NCI-H2107 (cell line): ENCODE measurements around the gene NTS.

Experiments used
- DNase-seq: peaks from one replicate; lab custom pipeline; 2025; lab: John Stamatoyannopoulos, UW

Gene NTS, protein sequence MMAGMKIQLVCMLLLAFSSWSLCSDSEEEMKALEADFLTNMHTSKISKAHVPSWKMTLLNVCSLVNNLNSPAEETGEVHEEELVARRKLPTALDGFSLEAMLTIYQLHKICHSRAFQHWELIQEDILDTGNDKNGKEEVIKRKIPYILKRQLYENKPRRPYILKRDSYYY

DNA sequence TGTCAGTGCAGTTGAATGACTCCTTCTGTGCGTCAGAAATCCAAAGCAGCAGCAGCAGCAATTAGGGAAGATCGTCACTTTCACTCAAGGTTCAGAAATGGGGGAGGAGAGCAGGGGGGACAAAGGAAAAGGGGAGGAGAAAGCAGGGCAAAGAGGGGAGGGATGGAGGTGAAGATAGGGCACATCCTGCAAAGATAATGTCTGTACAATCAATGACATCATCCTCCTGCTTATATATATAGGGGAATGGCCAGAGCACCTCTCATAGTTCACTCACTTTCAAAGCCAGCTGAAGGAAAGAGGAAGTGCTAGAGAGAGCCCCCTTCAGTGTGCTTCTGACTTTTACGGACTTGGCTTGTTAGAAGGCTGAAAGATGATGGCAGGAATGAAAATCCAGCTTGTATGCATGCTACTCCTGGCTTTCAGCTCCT lies at the start of gene NTS:
Gene NTS, plus strand, starts transcription at position 265 of the 431 bp plus-strand sequence. Its CDS starts 109 bp downstream, at position 374.
- no peak for DNase-seq

DNA sequence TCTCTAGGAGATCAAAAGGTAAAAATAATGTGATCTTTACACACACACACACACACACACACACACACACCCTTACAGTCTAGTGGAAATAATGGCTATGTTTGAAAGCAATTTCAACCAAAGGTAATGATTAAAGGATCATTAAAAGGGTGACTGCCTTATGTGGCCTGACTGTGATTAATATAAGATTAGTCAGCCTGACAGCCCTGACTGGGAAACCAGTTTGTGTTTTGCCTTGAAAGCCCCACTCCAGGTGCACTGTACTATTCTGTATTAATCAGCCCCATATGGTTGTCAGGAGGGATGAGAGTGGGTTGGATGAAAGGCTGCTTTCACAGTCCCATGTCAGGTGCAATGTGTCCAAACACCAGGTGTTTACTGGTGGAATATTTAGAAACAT lies 48.3 kb upstream of the NTS start:
- DNase-seq = no peak

DNA sequence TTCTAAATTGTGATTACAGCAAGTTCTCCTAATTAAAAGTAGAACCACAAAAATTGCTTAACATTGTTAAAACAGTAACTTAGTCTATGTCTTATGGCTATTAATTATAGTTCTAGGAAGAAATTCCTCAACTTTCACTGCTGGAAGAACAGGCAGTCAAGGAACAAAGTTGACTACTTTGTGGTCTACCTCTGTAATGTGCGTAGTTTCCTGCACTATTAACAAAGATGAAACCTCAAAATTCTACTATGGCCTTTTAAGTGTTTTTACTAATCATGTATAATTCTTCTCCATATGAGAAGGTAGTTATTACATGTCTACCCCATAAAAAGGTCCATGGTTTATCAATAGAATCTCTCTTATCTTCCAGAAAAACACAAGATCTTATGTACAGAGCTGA lies 45.5 kb upstream of the NTS start:
- DNase-seq = no peak

DNA sequence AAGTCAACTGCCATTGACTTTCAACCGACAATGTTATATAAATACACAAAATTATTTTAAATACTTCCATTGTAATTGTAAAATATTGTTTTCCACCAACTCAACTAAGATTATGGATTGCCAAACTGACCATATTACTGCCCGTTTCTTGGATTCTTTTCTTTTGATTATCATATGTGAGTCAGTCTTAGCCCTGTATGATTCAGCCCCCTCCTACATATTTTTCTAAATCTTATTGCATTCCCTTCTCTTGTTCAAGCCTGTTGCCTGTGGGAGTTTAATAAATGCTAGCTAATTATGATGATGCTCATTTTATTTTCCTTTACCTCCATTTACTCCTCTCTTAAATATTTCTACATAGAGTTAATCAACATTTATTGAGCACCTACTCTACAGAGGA lies 44.7 kb upstream of the NTS start:
- DNase-seq = no peak

DNA sequence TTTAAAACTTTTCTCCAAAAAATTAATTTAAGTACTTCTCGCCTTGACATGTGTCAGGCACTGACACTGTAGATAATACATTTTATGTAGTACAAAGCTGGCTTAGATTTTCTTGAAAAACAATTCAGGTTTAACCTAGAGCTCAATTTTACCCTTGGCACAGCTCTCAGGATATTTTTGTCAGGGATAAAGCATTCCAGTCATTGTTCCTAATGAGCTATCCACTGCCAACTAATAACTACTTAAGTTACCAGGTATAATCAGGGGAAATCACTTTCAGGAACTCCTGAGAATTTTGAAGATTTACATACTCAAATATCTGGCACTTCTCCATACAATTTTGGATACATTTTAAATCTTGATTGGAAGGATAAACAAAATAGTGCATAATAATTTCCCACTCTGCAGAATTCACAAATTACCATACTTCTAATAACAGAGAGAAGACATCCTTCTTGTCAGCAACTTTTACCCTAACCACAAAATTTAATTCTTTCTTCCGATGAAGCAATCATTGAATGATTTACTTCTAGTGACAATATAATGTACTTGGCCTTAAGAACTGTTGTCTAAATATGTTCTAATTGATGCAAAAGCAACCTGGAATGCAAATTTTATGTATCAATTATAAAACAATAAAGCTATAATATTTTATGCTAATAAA lies 42.6 kb upstream of the NTS start:
- DNase-seq = no peak

DNA sequence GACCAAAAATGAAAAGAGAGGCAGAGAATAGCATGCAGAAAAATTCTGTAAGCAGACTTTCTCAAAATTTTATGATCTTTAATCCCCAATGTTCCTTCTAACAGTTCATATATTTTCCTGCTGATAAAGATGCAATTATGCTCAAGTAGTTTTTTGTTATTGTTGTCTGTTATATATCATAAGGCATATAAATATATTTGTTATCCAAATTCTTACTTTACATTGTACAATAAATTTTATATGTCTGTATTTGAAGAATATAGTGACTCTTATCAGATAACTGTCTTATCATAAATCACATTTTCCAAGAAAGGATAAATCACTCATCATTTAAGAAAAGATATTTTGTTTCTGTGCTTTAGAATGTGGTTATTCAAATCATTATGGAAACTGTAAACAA lies 40.5 kb upstream of the NTS start:
- DNase-seq = no peak

DNA sequence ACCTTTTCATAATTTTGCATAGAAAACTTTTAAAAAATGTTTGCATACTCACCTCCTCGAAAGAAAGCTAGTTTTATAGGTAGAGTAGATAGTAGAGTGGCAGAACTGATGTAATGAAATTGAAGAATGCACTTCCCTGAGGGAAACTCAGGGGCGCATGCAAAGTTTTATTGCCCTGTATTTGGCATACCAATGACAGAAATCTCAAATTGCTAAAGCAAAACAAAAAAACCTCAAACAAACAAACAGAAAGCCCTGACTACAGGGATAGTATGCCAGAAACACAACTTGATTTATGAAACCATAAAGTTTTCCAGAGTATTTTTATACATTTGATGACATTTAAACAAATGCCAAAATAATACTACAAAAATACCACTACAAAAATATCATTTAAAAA lies 39.7 kb upstream of the NTS start:
- DNase-seq = no peak

DNA sequence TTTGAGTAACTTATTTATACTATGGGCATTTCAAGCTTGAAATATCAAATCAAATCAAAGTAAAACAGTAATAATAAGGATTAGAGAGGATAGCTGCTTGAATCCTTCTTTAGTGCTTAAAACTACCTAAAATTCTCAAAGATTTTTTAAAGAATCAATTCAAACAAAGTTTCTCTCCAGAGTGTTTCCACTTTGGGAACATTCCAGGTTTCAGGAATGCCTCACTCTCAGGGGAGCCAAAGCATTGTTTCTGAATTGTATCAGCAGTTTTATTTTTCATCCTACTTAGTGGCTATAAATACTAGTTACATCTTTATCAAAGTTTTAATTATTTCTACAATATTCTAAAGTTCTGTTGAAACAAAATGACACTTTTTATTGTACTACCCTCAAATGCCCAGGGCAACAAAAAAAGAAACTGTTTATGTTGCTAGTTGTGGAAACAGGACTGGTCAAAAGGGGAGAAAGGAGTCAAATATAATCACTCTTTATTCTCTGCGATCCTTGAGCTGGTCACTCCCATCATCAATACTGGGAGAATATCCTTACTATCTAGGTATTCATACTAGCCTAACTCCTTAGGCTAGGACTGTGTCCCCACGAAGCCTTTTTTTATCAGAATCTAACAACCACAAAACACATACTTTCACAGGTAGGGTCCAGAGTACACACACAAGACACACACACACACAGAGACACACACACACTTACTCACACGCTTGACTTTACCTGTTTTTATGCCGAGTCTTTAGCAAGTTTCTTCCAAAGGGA lies 38.5 kb upstream of the NTS start:
- DNase-seq = no peak

DNA sequence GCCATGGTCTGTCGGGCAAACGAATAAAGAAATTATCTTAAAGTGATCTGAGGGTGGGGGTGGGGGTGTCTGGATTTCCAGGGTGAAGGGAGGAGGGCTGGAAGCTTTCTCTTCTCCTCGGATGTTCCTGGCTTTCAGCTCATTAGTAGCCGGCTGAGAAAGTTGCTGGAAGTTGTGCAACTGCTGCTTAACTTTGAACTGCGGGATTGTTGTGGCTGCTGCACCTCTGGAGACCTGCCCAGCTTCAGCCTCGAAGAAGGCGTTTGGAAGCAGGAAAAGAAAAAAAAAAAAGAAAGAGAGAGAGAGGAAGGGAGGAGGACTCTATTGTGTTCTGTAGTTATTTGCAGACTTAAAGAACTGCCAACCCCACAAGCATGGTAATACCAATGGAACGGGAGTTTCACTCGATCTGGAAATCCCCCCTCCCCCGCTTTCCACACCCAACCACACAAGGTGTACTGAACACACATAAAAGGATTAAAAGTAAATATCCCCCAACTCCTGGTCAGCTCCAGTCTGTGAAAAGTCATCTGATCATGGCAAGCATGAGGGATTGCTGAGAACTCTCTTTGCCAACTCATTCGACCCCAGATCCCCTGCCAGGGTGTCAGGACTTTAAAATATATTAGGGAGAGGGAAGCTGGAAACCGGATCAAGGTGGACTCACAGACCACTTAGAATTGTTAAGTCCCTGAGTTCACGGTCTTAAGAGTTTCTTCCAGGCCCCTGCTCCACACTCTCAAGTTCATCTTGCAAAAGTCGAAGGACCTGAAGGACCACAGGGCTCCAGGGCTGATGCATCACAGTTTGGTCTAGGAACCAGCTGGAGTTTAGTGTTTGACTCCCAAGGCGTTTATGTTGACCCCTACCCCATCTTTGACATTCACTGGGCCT lies 37.7 kb upstream of the NTS start, which contains the start of gene RASSF9:
Gene RASSF9, minus strand, starts transcription at position 213 of the 894 bp plus-strand sequence. Its CDS starts 208 bp downstream, at position 5.
- no peak for DNase-seq

DNA sequence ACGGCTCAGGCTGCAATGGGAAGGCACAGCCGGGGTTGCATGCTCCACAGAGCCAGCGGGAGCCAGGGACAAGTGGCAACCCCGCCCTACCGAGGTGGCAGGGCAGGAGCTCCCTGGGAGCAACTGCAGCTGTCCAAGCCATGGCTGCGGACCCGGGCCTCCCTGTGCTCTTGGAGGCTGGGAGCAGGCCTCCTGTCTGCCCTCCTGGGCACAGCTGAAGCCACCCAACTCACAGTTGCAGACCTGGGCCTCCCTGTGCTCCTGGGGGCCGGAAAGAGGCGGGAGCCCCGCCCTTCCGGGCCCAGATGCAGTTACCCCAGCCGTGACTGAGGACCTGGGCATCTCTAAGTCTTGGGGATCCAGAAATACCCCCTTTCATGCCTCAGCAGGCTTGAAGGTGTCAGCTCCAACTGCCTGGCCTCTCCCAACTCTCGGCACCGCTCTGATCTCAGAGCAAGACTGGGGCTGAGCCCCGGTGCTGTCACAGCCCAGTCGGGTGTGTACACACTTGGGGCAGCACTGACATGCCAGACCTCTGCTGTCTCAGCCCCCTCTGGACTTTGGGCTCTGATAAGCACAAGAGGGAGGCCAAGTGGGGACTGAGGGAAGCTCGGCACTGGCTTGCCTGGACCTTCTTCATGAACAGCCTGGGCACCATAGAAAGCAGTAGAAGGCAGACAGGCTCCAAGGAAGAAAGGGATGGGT lies 30.3 kb upstream of the NTS start:
- no peak for DNase-seq

DNA sequence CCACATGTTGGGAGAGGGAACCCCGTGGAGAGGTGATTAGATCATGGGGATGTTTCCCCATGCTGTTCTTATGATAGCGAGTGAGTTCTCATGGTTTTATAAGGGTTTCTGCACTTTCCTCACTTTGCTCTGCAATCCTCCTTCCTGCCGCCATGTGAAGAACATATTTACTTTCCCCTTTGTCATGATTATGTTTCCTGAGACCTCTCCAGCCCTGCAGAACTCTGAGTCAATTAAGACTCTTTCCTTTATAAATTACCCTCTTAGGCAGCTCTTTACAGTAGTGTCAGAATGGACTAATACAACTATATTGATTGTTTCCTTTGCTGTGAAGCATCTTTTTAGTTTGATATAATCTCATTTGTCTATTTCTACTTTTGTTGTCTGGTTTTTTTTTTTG lies 24.8 kb upstream of the NTS start:
- no peak for DNase-seq

DNA sequence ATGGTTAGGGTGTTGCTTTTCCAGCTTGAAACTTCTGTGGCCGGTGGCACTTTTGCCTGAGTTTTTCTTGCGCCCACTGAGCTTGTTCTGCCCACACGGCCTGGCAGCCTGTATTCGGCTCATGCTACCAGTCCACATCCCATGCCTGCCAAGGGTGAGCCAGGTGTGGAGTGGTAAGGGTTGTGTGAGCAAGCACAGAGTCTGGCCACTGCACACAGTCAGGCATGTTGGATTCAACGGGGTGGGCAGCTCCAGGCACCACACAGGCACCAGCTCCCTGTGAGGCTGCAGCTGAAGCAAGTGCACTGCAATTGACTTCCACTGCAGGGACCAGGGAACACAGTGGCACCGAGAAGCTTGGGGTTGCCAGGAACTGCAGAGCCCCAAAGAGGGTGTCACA lies 18.8 kb upstream of the NTS start:
- no peak for DNase-seq

DNA sequence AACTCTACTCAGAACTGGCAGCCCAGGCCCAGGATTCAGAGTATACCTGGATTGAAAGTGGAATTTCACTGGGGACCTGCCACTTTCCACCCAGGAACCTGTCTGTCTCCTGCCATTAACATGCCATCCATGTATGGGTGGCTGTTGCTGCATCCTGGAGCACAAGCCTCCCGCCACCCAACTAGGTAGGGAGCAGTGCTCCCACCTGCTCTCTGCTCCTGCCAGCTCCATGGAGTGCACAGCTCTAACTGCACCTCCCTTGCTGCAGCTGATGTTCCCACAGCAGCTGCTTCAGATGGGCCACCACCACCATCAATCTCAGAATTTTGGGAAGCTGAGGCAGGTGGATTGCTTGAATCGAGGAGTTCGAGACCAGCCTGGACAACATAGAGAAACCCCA lies 17.1 kb upstream of the NTS start:
- no peak for DNase-seq

DNA sequence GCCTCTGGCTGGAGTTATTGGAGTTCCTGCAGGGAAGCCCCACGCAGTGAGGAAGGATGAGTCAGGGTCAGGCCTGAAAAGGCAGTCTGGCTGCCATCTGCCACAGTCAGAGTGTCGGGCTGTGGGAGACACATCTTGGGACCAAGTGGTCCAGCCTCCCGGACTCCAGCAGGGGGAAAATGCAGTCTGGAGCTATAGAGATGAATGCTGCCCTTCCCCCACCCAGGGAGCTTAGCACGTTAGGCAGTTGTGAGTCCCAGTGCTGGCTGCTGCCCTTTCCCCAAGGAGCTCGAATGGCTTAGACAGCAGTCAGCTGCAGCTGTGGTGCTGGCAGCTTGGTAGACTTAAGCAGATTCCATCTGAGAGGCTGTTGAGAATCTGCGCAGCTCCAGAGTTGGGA lies 8.2 kb upstream of the NTS start:
- no peak for DNase-seq

DNA sequence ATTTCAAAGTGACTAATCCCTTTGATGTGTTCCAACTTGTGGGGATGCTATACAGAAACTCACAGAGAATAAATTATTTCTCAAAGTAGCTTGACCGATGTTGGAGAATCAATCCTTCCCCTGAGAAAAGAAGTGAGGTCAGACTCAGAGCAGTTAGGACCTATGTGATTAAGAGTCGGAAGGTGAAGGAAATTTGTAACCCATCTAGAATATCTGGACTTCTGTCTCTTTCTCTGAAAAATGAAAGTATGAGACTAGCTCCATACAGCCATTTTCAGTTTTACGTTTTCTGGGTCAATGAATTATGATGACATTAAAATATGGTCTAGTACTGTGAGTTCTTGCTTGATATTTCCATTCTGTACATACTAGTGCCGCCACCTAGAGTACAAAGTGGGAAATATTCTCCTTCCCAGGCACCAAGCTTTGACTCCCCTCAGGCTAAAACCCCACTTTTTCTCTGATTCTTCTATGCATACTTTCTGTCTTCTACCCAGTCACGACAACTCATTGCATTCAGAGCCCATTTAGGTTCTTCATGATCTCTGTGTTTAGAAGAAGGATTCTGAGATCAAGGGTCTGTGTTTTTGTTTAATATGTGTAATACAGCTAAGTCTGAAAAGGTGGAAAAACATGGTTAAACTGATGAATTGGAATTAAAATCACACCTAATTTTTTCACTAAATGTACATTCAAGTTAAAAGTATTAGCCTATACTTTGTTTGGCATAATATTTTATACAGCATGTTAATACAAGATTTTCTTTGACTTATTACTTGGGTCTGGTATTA lies 6.9 kb upstream of the NTS start:
- no peak for DNase-seq

DNA sequence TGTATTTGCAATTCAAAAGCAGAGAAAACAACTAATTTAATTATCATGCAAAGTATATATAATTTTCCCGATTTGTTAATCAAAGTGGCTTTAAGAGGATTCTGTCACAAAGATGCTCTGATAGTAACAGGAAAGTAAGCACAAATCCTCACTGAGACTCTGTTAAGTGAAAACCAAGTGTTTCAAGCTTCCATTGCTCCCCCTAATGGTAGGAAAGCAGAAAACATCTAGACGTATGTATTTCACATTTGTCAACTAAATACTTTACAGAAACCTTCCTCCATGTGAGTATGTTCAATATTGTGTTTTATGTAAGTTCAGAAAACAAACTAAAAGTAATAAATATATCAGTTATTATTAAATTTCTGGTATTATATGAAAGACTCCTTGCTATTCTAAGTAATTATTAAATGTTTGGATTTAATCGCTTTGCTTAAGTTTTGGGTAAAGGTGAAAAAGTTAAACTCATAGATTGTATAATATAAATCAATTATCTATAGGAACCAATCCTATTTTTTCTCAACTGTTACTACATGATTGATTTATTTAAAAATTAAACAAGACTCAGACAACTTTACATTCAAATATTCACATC lies 1.5 kb upstream of the NTS start:
- no peak for DNase-seq

DNA sequence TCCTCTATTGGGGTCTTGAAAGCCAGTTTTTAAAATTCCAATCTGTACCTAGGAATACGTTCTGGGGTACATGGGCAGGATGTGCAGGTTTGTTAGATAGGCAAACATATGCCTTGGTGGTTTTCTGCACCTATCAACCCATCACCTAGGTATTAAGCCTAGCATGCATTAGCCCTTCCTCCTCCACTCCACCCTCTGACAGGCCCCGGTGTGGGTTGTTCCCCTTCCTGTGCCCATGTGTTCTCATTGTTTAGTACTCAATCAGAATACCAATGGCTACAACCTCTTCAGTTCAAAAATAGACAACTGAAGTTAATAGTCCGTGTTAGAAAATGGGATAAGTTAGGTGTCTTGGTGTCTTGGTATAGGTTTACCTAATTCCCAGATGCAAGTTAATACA lies 3.4 kb downstream of the NTS start:
- DNase-seq = no peak

DNA sequence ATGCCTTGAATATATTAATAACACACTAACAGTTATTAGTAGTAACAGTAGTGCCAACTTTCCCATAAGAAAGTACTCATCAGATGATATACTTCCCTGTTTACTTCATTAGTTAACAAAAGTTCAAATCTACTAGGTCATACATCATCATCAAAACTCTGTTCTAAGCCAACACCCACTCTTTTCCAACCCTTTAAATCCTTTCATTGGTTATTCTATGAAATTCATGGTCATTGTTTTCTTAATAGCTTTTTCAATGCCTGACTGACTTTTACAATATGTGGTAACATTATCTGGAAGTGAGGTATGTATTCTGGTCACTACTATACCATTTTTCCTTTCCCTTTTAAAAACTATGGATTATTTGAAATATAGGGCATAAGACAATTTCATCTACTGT lies 9.7 kb downstream of the NTS start:
- DNase-seq = no peak

DNA sequence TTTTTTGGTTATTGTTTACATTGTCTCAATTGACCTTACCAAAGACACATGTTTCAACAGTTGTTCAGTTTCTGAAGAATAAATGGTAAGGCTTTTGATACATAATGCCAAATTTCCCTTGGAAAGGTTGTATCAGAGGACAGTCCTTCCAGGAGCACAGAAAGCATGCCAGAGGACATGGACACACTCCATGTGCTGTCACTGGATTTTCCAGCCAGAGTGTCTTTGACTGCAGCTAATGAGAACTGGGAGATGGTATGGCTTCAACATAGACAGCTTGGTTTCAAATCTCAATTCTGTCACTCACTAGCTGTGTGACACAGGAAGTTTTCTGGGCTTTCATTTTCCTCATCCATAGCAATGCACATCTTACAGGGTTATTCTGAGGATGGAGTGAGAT lies 20.6 kb downstream of the NTS start:
- DNase-seq = no peak

DNA sequence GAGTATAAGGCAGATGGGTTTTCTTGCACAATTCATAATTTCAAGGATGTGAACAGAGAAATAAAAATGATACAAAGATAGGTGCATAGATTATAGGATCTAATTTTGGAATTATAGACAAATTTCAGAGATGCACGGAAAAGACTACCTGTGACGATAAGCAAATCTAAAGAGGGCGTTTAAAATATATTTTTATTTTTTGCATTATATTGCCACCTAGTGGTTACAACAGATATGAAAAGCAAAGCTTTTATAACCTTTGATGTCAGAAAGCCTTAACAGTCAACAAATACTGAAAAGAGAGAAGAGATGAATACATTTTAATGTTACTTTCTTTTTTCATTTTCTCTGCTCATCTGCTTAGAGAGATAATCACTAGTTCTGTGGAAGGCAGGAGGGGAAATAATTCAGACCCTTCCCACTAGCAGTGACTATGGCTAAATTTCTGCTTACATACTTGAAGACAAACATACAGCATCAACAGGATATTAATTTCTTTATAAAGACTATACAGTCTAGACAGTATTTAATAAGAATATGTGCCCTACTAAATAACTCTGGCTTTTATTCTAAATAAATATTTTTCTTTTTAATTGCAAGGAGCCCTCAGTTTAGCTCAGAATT lies 46.3 kb downstream of the NTS start:
- no peak for DNase-seq
